LNCAP (cell line): Measurements from ENCODE around the gene MRPS14.

Experiments
- CTCF ChIP-seq: fragments of 450-650 bp; IDR thresholded peaks from 2 replicates; pipeline ENCODE4 v1.5.1; 2017; ENCODE audit warnings: mild to moderate bottlenecking

Gene MRPS14

DNA sequence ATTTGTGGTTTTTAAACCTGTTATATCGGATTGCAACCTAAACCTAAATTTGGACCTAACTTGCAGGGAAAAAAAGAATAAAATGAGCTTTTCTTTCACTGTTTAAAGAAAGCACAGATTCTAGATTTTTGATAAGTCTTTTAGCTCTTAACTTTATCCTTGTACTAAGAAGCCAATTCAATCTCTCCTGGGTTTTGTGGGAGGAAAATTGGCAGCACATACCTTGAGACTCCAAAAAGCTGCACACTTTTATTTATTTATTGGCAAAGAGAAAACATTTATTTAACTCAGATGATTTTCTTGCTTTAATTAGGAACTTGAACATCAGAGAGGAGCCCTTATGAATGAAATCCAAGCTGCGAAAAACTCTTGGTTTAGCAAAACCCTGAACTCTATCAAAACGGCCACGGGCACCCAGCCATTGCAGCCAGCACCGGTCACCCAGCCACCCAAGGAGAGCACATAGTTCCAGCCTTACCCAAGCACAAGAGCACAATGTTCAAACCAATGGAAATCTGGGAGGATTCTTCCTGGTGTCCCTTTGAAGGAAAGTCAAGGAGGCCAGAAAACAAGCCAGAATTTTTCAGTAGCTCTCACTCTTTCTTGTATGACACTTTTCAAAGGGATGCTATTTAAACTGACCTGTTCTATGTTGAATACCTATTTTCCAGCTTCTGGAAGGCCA is 33.5 kb downstream of the MRPS14 start:
- TF ChIP-seq CTCF, result no peak

GRCh38 chr1:174988986-174989385 is 34.2 kb downstream of the MRPS14 start:
- TF ChIP-seq CTCF, result no peak

GRCh38 chr1:174988539-174988938 is 34.7 kb downstream of the MRPS14 start:
- no peak for TF ChIP-seq CTCF

DNA sequence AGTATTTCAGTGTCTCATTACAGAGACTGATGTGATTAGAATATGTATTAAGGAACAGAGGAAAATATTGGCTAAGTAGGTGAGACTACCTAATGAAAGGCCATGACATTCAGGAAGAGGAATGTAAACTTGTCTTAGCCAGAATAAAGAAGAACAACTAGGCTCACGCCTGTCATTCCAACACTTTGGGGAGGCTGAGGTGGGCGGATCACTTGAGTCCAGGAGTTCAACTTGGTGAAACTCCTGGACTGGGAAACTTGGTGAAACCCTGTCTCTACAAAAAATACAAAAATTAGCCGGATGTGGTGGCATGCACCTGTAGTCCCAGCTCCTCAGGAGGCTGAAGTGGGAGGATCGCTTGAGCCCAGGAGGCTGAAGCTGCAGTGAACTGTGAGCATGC is 38.3 kb downstream of the MRPS14 start:
- TF ChIP-seq CTCF, result no peak

GRCh38 chr1:174982971-174983689 is 40.1 kb downstream of the MRPS14 start:
- TF ChIP-seq CTCF, result peak; percentile 76

DNA sequence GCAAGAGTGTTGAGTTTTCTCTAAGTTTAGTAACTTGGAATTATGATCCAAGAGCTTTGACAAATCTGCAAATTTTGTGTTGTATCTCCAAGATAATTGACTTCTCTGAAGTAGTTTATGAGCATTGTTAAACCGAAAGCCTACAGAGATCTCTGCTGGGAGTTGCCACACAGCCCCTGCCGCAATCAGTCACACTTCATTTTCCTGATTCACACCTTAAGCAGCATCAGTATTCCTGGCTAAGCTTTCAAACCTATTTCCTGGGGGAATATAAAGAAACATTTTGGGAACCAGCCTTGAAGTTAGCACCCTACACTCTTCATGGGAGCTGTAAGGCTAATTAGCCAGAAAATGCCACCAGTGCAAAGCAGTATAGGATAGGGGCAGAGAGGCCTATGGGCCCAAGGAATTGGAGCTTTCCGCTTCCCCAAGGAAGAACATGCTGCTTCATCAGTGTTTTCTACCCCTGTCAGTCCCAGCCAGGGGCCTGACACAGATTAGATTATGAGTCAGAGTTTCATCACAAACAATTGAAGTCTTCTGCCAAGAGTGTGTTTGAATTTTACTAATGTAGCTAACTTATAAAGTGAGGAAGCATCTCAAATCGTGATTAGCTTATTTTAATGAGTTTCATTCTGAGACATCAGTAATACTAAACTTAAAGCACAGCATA is 46.7 kb downstream of the MRPS14 start:
- TF ChIP-seq CTCF, result no peak

GRCh38 chr1:174975764-174976163 is 47.5 kb downstream of the MRPS14 start:
- TF ChIP-seq CTCF, result no peak
